Left colon (tissue), 2 donors: ENCODE measurements around the gene DCAF15. TPM values are rescaled to one million over a fixed set of nuclear protein-coding genes. Genes with fewer than 3 reads are reported as not detected.

ENCODE experiments used
- ATAC-seq: fragments of 200-7000 bp; cut with Tn5 transposase; one replicate; pipeline ENCODE4 v1.9.1; 2020; ENCODE audit warnings: mild to moderate bottlenecking, moderate library complexity
- DNase-seq, 2 donors: peaks; one replicate each; pipeline ENCODE4 v3.0.0-alpha.2; 2020
- intact Hi-C, 2 donors: fragments of 100-400 bp; cut with DNase I in 1 of 2; cut with micrococcal nuclease in 1 of 2; formaldehyde crosslinking; loops; one replicate each; pipeline versions ENCODE4 v1.11.2 to v1.14.0; 2022; cut with DNase I, micrococcal nuclease
- total RNA-seq, 2 donors: library from RNA; stranded (reverse); fragmentation: NEBNext Ultra II Directional; extraction: Animal tissue kit (Norgen Biotek cat#: 25700); gene quantifications; one replicate each; pipeline ENCODE4 v1.2.1, GENCODE V29; 2021
- donor health status: DM: no; HTN: no; CAD: no.
- donor health status: DM: yes; HTN: yes; CAD: no.

Gene DCAF15
- total RNA-seq, 2 donors from 2014 or later = 30.5 to 33.9 TPM

DNA sequence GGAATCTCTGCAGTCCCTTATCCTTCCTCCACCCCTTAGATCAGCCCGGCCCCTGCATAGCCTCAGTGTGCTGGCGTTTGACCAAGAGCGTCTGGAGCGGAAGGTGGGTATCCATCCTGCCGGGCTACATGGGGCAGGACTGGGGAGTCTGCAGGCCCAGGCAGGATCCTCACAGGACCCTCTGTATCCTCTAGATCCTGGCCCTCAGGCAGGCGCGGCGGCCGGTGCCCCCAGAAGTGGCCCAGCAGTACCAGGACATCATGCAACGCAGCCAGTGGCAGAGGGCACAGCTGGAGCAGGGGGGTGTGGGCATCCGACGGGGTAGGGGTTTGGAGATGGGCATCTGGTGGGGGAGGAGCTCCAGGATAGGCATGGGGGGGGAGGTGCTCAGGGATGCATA is 23.0 kb upstream of the DCAF15 start:
- DNase-seq (no peak), ATAC-seq (no peak)
- intact Hi-C loops = no loop called here

- ATAC-seq = no peak
- intact Hi-C loops = no loop called here
Measured at GRCh38 chr19:13929956-13930355, 22.4 kb upstream of the DCAF15 start.

GRCh38 chr19:13930402-13930801 is 21.9 kb upstream of the DCAF15 start:
- DNase-seq = no peak
- intact Hi-C loops = no loop called here
- no peak for ATAC-seq

More at GRCh38 chr19:13929956-13930355, 22.4 kb upstream of the DCAF15 start:
- DNase-seq = no peak

- DNase-seq = no peak
- intact Hi-C loops = no loop called here
- peak; percentile 8 for ATAC-seq
Measured at GRCh38 chr19:13931391-13932148, 20.7 kb upstream of the DCAF15 start.

GRCh38 chr19:13932149-13932637 is 20.1 kb upstream of the DCAF15 start:
- DNase-seq = no peak
- ATAC-seq = no peak
- intact Hi-C loops = no loop called here

DNA sequence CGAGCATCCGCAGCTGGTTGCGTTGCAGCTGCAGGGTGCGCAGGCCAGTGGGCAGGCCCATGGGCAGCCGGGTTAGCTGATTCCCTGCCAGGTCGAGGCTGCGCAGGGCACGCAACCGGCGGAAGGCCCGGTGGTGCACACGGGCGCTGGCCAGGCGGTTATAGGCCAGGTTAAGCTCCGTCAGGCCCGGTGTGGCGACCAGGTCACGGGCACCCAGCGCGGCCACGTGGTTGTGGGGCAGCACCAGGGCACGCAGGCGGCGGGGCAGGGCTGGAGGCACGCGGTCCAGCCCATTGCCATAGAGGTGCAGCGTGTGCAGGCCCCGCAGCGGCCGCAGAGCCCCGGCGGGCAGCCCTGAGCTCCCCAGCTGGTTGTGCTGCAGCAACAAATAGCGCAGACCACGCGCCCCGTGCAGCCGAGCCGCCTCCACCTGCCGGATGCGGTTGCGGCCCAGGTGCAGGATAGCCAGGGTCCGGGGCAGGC is 19.4 kb upstream of the DCAF15 start:
- DNase-seq (no peak), ATAC-seq (peak; percentile 23)
- intact Hi-C loops = no loop called here

- DNase-seq (no peak), ATAC-seq (no peak)
- intact Hi-C loops = no loop called here
Measured at GRCh38 chr19:13934785-13935109, 17.6 kb upstream of the DCAF15 start.

- DNase-seq = no peak
- intact Hi-C loops = no loop called here
Measured at GRCh38 chr19:13935765-13936510, 16.4 kb upstream of the DCAF15 start.

DNA sequence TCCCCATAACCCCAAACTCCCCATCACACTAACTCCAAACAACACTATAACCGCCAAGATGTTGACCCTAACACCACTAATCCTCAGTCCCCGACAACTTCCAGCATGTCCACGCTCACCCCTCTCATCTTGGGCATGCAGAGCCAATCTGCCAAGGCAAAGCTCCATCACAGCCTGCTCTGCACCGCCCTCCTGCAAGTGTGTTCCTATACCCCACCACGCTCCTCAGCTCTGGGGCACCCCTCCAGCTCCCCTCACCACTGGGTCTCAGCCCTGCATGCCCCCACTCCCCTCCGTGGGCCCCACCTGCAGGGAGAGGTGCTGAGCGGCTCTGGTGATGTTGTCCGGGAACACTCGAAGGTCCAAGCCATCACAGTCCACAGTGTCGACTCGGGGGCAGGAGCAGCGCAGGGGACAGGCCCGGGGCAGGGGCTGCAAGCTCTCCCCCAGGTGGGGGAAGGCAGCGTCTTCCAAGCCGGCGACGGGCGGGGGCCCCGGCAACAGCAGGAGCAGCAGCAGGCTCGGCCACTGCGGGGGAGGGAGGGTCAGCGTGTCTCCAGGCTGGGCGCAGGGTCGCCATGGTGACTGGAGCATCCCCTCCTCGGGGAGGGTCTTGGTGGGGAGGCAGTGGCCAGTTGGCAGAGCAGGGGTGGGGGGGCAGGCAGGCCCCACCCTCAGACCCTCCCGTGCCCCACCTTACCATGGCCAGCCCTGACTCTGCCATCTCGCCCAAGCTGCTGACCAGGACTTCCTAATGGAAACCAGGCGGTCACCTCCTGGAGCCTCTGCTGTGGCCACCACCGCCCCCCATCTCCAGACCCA is 14.6 kb upstream of the DCAF15 start:
- intact Hi-C loops = no loop called here
- no peak for DNase-seq
- ATAC-seq = no peak

More at GRCh38 chr19:13935765-13936510, 16.4 kb upstream of the DCAF15 start:
- ATAC-seq = no peak

DNA sequence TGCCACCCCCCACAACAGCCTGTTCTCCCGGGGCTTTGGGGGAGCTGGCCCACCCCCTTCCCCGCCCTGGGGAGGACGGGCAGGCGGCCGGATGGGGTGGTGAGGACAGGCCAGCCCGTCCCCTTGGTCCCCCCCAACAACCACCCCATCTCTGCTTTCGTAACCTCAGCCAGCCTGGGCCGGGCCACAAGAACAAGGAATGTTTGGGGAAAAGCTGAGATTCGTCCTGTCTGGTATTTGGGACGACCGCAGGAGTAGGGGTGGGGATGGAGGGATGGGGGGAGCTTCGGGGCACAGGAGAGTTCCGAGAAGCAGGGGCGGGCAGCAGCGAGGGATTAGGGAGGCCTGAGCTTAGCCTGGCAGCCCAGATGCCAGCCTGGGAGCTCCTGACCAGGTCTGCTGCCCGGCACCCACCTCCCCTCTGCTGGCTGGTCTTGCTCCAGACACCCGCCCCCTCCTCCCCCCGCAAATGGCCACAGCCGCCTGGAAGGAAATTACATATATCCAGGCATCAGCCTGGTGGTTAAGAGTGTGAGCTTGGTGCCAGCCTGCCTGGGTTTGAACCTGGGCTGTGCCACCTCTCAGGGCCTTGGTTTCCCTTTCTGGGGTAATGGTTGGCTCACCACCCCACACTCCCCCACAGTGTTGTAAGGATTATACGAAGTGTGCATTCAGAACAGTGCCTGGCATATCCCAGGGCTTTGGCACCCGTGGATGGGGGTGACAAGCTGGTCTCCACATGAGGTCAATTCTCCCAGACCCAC is 13.8 kb upstream of the DCAF15 start, which contains the start of gene PODNL1:
PODNL1 (minus strand) TSS at position 117 of the 764 bp plus-strand sequence. CDS start 236 bp downstream, outside the sequence.
- ATAC-seq (no peak), DNase-seq (no peak)
- intact Hi-C loops = no loop called here

DNA sequence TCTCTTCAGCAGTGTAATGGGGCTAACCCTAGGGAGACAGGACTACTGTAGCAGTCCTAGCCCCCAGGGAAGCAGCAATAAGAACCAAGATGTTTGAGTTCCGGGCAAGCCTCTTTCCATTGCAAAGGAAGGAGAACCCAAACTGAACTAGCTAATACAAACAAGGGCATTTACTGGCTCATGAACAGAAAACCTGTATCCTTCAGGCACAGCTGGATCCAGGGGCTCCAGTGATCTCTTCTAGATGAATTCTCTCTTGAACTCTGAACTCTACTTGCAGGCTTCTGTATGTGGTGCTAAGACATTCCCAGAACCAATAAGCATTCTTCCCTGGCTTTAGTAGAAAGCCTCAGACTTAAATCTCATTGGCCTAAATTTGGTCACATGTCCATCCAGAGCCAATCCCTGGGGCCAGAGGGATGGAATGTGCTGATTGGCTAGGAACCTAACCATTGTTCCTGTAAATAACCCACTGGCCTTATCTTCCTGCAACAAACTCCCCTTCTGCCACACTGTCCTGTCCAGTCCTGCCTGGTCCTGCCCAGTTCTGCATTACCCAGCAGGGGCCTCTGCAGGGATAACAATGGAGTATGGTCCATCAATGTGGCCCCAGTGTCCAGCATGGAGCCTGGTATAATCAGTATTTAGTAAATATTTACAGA is 10.2 kb upstream of the DCAF15 start:
- no peak for ATAC-seq
- intact Hi-C loops = no loop called here
- DNase-seq = no peak

GRCh38 chr19:13946414-13946813 is 5.9 kb upstream of the DCAF15 start:
- intact Hi-C loops = no loop called here
- peak; percentile 30 for ATAC-seq

GRCh38 chr19:13951043-13951442 is 1.3 kb upstream of the DCAF15 start:
- intact Hi-C loops = no loop called here
- ATAC-seq = no peak
- DNase-seq = no peak

More at GRCh38 chr19:13946414-13946813, 5.9 kb upstream of the DCAF15 start:
- DNase-seq = no peak

GRCh38 chr19:13951799-13952153 is 533 bp upstream of the DCAF15 start:
- DNase-seq (no peak), ATAC-seq (no peak)

GRCh38 chr19:13952931-13953531 is 722 bp downstream of the DCAF15 start:
- intact Hi-C loops = no loop called here
- ATAC-seq = peak; percentile 73

More at GRCh38 chr19:13951799-13952153, 533 bp upstream of the DCAF15 start:
- intact Hi-C loops = no loop called here

GRCh38 chr19:13954185-13954584 is 1.9 kb downstream of the DCAF15 start:
- intact Hi-C loops = no loop called here
- ATAC-seq (no peak), DNase-seq (no peak)

More at GRCh38 chr19:13952931-13953531, 722 bp downstream of the DCAF15 start:
- peak; percentile 74 to 77 for DNase-seq

DNA sequence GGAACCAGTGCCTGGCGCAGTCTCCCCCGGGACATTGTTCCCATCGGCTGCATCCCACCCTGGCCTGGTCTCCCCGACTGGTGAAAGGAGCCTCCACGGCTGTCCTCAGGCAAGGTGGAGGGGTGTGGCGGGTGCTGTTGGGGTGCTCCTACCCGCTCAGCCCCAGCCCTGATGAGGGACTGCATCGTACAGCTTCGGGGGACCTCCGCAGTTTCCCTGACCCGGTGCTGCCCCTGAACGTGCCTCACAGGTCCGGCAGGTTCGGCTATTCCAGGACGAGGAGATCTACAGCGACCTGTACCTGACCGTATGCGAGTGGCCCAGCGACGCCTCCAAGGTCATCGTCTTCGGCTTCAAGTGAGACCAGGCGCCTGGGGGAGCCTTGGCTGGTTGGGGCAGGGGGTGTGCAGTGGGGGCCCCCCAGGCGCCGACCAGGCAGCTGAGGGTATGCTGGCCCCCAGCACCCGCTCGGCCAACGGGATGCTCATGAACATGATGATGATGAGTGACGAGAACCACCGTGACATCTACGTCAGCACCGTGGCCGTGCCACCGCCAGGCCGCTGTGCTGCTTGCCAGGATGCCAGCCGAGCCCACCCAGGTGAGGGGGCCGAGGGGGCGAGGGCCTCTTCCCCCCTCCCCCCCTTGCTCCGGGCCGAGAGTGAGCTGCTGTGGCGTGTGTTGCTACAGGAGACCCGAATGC is 3.5 kb downstream of the DCAF15 start:
- ATAC-seq (no peak), DNase-seq (peak in 1 of 2 donors; percentile 19)
- intact Hi-C loops = no loop called here
